GM19239 (cell line): ENCODE measurements around the gene PCDHB7.
"Not testable (repeated sequence)": the region's sequence is repeated elsewhere in the genome, so short reads cannot be mapped to it uniquely, and the experiment has no call there.

Source experiments
- DNase-seq: peaks from one replicate; pipeline ENCODE4 v3.0.0; 2011; ENCODE audit warnings: low spot score; ENCODE audit not compliant: insufficient read length
- FAIRE-seq: peaks from 2 replicates; lab custom pipeline; 2011; peaks lifted over from hg19 to GRCh38; lab: Jason Lieb, UNC

PCDHB7 gene

GRCh38 chr5:141215504-141215903, 43.1 kb downstream of the PCDHB7 start:
- not testable (repeated sequence) for DNase-seq, FAIRE-seq

GRCh38 chr5:141216035-141216434, 43.6 kb downstream of the PCDHB7 start:
- not testable (repeated sequence) for FAIRE-seq, DNase-seq

- no peak for FAIRE-seq
- no peak for DNase-seq
Observed at GRCh38 chr5:141223112-141223783, 50.8 kb downstream of the PCDHB7 start, which contains the start of gene PCDHB14. PCDHB14 (plus strand) TSS chr5:141223343; CDS start chr5:141223506, 163 bp downstream.

- not testable (repeated sequence) for DNase-seq, FAIRE-seq
Observed at GRCh38 chr5:141224844-141225243, 52.4 kb downstream of the PCDHB7 start.

- not testable (repeated sequence) for FAIRE-seq, DNase-seq
Observed at GRCh38 chr5:141225421-141225820, 53.0 kb downstream of the PCDHB7 start.
